DND-41 (cell line): ENCODE data around the gene CALML3.

Source experiments
- ATAC-seq: fragments of 200-7000 bp; cut with Tn5 transposase; 3 replicates; pipeline ENCODE4 v1.9.1; 2021; ENCODE audit warnings: low read depth; ENCODE audit not compliant: insufficient read depth
- DNase-seq: peaks from one replicate; pipeline ENCODE4 v3.0.0-alpha.2; 2020
- H2AFZ ChIP-seq: 2 replicates; pipeline ENCODE4 v1.6.0; 2012; ENCODE audit warnings: low read depth, low read length
- H3K27ac ChIP-seq: 2 replicates; pipeline ENCODE4 v1.5.1; 2012; ENCODE audit warnings: low read length, inconsistent platforms
- H3K27me3 ChIP-seq: fragments of 200-600 bp; sonication (generic); 2 replicates; pipeline ENCODE4 v1.6.0; 2012; ENCODE audit warnings: low read length, mild to moderate bottlenecking, inconsistent platforms; ENCODE audit not compliant: insufficient read depth, poor library complexity
- H3K36me3 ChIP-seq: 2 replicates; pipeline ENCODE4 v1.5.1; 2012; ENCODE audit warnings: low read length, inconsistent platforms; ENCODE audit not compliant: insufficient read depth
- H3K4me1 ChIP-seq: 2 replicates; pipeline ENCODE4 v1.5.1; 2012; ENCODE audit warnings: mild to moderate bottlenecking, low read length; ENCODE audit not compliant: insufficient read depth
- H3K4me2 ChIP-seq: 2 replicates; pipeline ENCODE4 v1.6.0; 2012; ENCODE audit warnings: mild to moderate bottlenecking, moderate library complexity, low read length, inconsistent platforms; ENCODE audit not compliant: insufficient read depth
- H3K4me3 ChIP-seq, 2 experiments: fragments of 200-600 bp in 1 of 2; shearing (Covaris generic) in 1 of 2; 2 replicates each; pipeline ENCODE4 v1.5.1; 2012 to 2016; ENCODE audit warnings: inconsistent platforms in 2 of 2, low read length in 2 of 2, mild to moderate bottlenecking in 2 of 2, low read depth in 1 of 2, moderate library complexity in 1 of 2
- H3K79me2 ChIP-seq: 2 replicates; pipeline ENCODE4 v1.6.0; 2012; ENCODE audit warnings: low read length, inconsistent platforms; ENCODE audit not compliant: insufficient read depth
- H3K9ac ChIP-seq: 2 replicates; pipeline ENCODE4 v1.6.0; 2012; ENCODE audit warnings: low read depth, mild to moderate bottlenecking, inconsistent platforms, low read length, moderate library complexity
- H3K9me3 ChIP-seq: 2 replicates; pipeline ENCODE4 v1.5.1; 2012; ENCODE audit warnings: low read length, moderate library complexity, mild to moderate bottlenecking, inconsistent platforms; ENCODE audit not compliant: insufficient read depth, severe bottlenecking
- H4K20me1 ChIP-seq: 2 replicates; pipeline ENCODE4 v1.6.0; 2012; ENCODE audit warnings: low read length; ENCODE audit not compliant: insufficient read depth
- CTCF ChIP-seq: IDR thresholded peaks from 2 replicates; pipeline ENCODE4 v1.5.1; 2012; ENCODE audit warnings: borderline replicate concordance, low read length, moderate library complexity, mild to moderate bottlenecking; ENCODE audit not compliant: poor library complexity, severe bottlenecking; ENCODE audit errors: extremely low read depth
- EZH2 ChIP-seq: IDR thresholded peaks from 3 replicates; pipeline ENCODE4 v1.6.1; 2012; ENCODE audit warnings: borderline replicate concordance, low read depth, mild to moderate bottlenecking, moderate library complexity, low read length, inconsistent platforms; ENCODE audit not compliant: severe bottlenecking

CALML3 gene

GRCh38 chr10:5573968-5574641 lies 49.3 kb downstream of the CALML3 start:
- no peak for DNase-seq
- Histone ChIP-seq H3K27ac (no peak overlapping the region), H4K20me1 (no peaks in the 10 kb centered on the region), H3K4me2 (no peak overlapping the region), H3K9ac (no peak overlapping the region), H3K4me3 (no peak overlapping the region), H2AFZ (no peak overlapping the region), H3K9me3 (no peaks in the 10 kb centered on the region), H3K4me1 (no peaks in the 10 kb centered on the region), H3K79me2 (no peaks in the 10 kb centered on the region), H3K36me3 (no peaks in the 10 kb centered on the region), H3K27me3 (no peaks in the 10 kb centered on the region)
- ATAC-seq: no peak
- TF ChIP-seq CTCF (no peak), EZH2 (no peak)

- Histone ChIP-seq H3K4me3 (no peak overlapping the region), H3K27me3 (no peaks in the 10 kb centered on the region), H3K27ac (no peak overlapping the region), H4K20me1 (no peaks in the 10 kb centered on the region), H3K9me3 (no peaks in the 10 kb centered on the region), H3K36me3 (no peaks in the 10 kb centered on the region), H3K4me1 (no peaks in the 10 kb centered on the region), H2AFZ (no peak overlapping the region), H3K79me2 (no peaks in the 10 kb centered on the region), H3K4me2 (no peak overlapping the region), H3K9ac (no peak overlapping the region)
- ATAC-seq: no peak
- no peak for DNase-seq
- TF ChIP-seq EZH2: no peak
- TF ChIP-seq CTCF: no peak
Measured at GRCh38 chr10:5574642-5575131, 49.9 kb downstream of the CALML3 start.

GRCh38 chr10:5575144-5575481 lies 50.4 kb downstream of the CALML3 start:
- TF ChIP-seq CTCF (no peak), EZH2 (no peak)
- Histone ChIP-seq H2AFZ (no peak overlapping the region), H3K27ac (no peak overlapping the region), H4K20me1 (no peaks in the 10 kb centered on the region), H3K36me3 (no peaks in the 10 kb centered on the region), H3K4me2 (no peak overlapping the region), H3K79me2 (no peaks in the 10 kb centered on the region), H3K4me3 (no peak overlapping the region), H3K9ac (no peak overlapping the region), H3K4me1 (no peaks in the 10 kb centered on the region), H3K9me3 (no peaks in the 10 kb centered on the region), H3K27me3 (no peaks in the 10 kb centered on the region)
- DNase-seq: no peak
- ATAC-seq: no peak
